OCI-LY7 (cell line): Measurements from ENCODE around the gene MAPRE2. TPM values are rescaled to one million over a fixed set of nuclear protein-coding genes. Genes with fewer than 3 reads are reported as not detected.

ENCODE experiments used
- BruUV-seq: library from RNA; stranded (reverse); fragments of 400-500 nt; replicated peaks from 2 replicates; lab custom pipeline; 2021; lab: Mats Ljungman, UMichigan
- CTCF ChIA-PET: fragments of 300-600 bp; sonication (Branson Sonifier 250); formaldehyde crosslinking; loops from one replicate; lab custom pipeline; 2022; ENCODE audit warnings: antibody characterized with exemption; ENCODE audit not compliant: unreplicated experiment; lab: Charles Lee
- POLR2A ChIA-PET: fragments of 300-600 bp; sonication (Branson Sonifier 250); formaldehyde crosslinking; loops from one replicate; lab custom pipeline; 2022; ENCODE audit warnings: antibody characterized with exemption; lab: Charles Lee
- DNase-seq: peaks from one replicate; pipeline ENCODE4 v3.0.0-alpha.2; 2015; ENCODE audit warnings: low spot score
- H2AFZ ChIP-seq: fragments of 200-600 bp; sonication (generic), shearing (Covaris generic); 2 replicates; pipeline ENCODE4 v1.6.1; 2014; ENCODE audit warnings: mild to moderate bottlenecking, antibody characterized with exemption, low read length, moderate library complexity
- H3K27ac ChIP-seq: fragments of 200-600 bp; sonication (generic); 2 replicates; pipeline ENCODE4 v1.5.1; 2014; ENCODE audit warnings: mixed run types, low read depth, mild to moderate bottlenecking, moderate library complexity, low read length, inconsistent platforms; ENCODE audit not compliant: poor library complexity, severe bottlenecking
- H3K36me3 ChIP-seq: fragments of 200-600 bp; sonication (generic); 2 replicates; pipeline ENCODE4 v1.6.1; 2014; ENCODE audit warnings: mild to moderate bottlenecking, antibody characterized with exemption, low read length, moderate library complexity, mixed read lengths; ENCODE audit not compliant: insufficient read depth
- H3K4me1 ChIP-seq: fragments of 200-600 bp; sonication (generic); 2 replicates; pipeline ENCODE4 v1.5.1; 2014; ENCODE audit warnings: mild to moderate bottlenecking, low read length; ENCODE audit not compliant: insufficient read depth, poor library complexity, severe bottlenecking
- H3K4me2 ChIP-seq: fragments of 200-600 bp; sonication (generic); 2 replicates; pipeline ENCODE4 v1.6.1; 2014; ENCODE audit warnings: mild to moderate bottlenecking, low read length
- H3K4me3 ChIP-seq: fragments of 200-600 bp; sonication (generic); 2 replicates; pipeline ENCODE4 v1.5.1; 2014; ENCODE audit warnings: mild to moderate bottlenecking, low read depth, low read length; ENCODE audit not compliant: poor library complexity, severe bottlenecking
- H3K79me2 ChIP-seq: fragments of 200-600 bp; sonication (generic); 2 replicates; pipeline ENCODE4 v1.6.1; 2016; ENCODE audit warnings: low read depth, mild to moderate bottlenecking, low read length, moderate library complexity, mixed read lengths; ENCODE audit not compliant: insufficient read depth
- H3K9me2 ChIP-seq: fragments of 200-600 bp; sonication (generic); 2 replicates; pipeline ENCODE4 v1.6.1; 2016; ENCODE audit warnings: mild to moderate bottlenecking, low read length, mixed read lengths; ENCODE audit not compliant: insufficient read depth
- H3K9me3 ChIP-seq: fragments of 200-600 bp; sonication (generic); 2 replicates; pipeline ENCODE4 v1.6.1; 2014; ENCODE audit warnings: mild to moderate bottlenecking, mixed run types, low read length, mixed read lengths
- H4K20me1 ChIP-seq: fragments of 200-600 bp; sonication (generic); 2 replicates; pipeline ENCODE4 v1.6.1; 2014; ENCODE audit warnings: mild to moderate bottlenecking, antibody characterized with exemption, low read length, moderate library complexity, mixed read lengths; ENCODE audit not compliant: insufficient read depth
- CTCF ChIP-seq: fragments of 200-600 bp; sonication (generic); conservative IDR thresholded peaks from 2 replicates; pipeline ENCODE4 v1.5.1; 2014; ENCODE audit warnings: mild to moderate bottlenecking, antibody characterized with exemption, low read length, moderate library complexity, mixed read lengths
- EZH2phosphoT487 ChIP-seq: fragments of 200-600 bp; sonication (generic); IDR thresholded peaks from 2 replicates; pipeline ENCODE4 v1.6.1; 2018; ENCODE audit warnings: low read depth, borderline replicate concordance, mild to moderate bottlenecking, mixed run types, antibody characterized with exemption, low read length, moderate library complexity, mixed read lengths
- intact Hi-C: fragments of 100-400 bp; cut with micrococcal nuclease; formaldehyde crosslinking; loops from one replicate; pipeline ENCODE4 v1.10.0; 2022; ENCODE audit not compliant: unreplicated experiment
- total RNA-seq, 2 experiments: library from RNA; depleted of rRNA in 1 of 2; stranded (reverse); fragments of >200 nt in 1 of 2; shearing (Covaris generic) in 1 of 2; gene quantifications; 2 replicates each; pipeline ENCODE4 v1.2.3, GENCODE V29; 2014 to 2022

The MAPRE2 gene
- total RNA-seq, 2 experiments from 2014 or later = 17.1 to 35.2 TPM

- Histone ChIP-seq H3K9me2 (no peaks in the 10 kb centered on the region), H3K79me2 (no peaks in the 10 kb centered on the region), H3K4me2 (no peak overlapping the region), H4K20me1 (no peaks in the 10 kb centered on the region), H3K9me3 (no peaks in the 10 kb centered on the region), H3K4me3 (no peak overlapping the region), H3K4me1 (peaks cover 3% of the 10 kb centered on the region), H2AFZ (no peak overlapping the region), H3K36me3 (no peaks in the 10 kb centered on the region), H3K27ac (no peak overlapping the region)
- CTCF ChIA-PET = no interaction called here
- POLR2A ChIA-PET = interaction anchor here (0.9 to 1.3 kb wide), 2 partner anchors 11 to 16 kb away, joined by 3 to 7 read pairs; no protein-coding TSS in a partner anchor
- no peak for DNase-seq
- no TSS peak for BruUV-seq
- no peak for TF ChIP-seq EZH2phosphoT487
- TF ChIP-seq CTCF = no peak
- intact Hi-C loops = no loop called here
Measured at GRCh38 chr18:35186291-35187034, 145.2 kb downstream of the MAPRE2 start.

- H3K4me2 ChIP-seq = no peak overlapping the region
- TF ChIP-seq CTCF (no peak), EZH2phosphoT487 (no peak)
- H3K36me3 ChIP-seq = no peaks in the 10 kb centered on the region
- H3K79me2 ChIP-seq = no peaks in the 10 kb centered on the region
- H2AFZ ChIP-seq = no peak overlapping the region
- H3K9me2 ChIP-seq = no peaks in the 10 kb centered on the region
- H3K4me1 ChIP-seq = no peaks in the 10 kb centered on the region
- no peak overlapping the region for H3K4me3 ChIP-seq
- POLR2A ChIA-PET = interaction anchor here (0.8 to 1.2 kb wide), 2 partner anchors 9 to 29 kb away, joined by 3 read pairs; no protein-coding TSS in a partner anchor
- no peak overlapping the region for H3K27ac ChIP-seq
- BruUV-seq = no TSS peak
- H3K9me3 ChIP-seq = no peaks in the 10 kb centered on the region
- CTCF ChIA-PET = no interaction called here
- intact Hi-C loops = no loop called here
- DNase-seq = no peak
- no peaks in the 10 kb centered on the region for H4K20me1 ChIP-seq
Measured at GRCh38 chr18:35189510-35189909, 148.3 kb downstream of the MAPRE2 start.
